HEK293T (cell line): ENCODE results near the gene SEMA3E.

Source experiments
- ELF4 ChIP-seq: fragments of 450-650 bp; IDR thresholded peaks from 2 replicates; pipeline ENCODE4 v1.6.1; 2017; ENCODE audit warnings: antibody characterized with exemption
- NFRKB ChIP-seq: fragments of 450-650 bp; IDR thresholded peaks from 2 replicates; pipeline ENCODE4 v1.6.1; 2016; ENCODE audit warnings: mild to moderate bottlenecking, moderate library complexity
- SP1 ChIP-seq: fragments of 450-650 bp; IDR thresholded peaks from 2 replicates; pipeline ENCODE4 v1.6.1; 2017

GRCh38 chr7:83663131-83663530 lies 14.2 kb upstream of the SEMA3E start:
- TF ChIP-seq NFRKB (no peak), SP1 (no peak), ELF4 (no peak)
